Measurements from ENCODE around the gene LRP1-AS.

The LRP1-AS gene

DNA sequence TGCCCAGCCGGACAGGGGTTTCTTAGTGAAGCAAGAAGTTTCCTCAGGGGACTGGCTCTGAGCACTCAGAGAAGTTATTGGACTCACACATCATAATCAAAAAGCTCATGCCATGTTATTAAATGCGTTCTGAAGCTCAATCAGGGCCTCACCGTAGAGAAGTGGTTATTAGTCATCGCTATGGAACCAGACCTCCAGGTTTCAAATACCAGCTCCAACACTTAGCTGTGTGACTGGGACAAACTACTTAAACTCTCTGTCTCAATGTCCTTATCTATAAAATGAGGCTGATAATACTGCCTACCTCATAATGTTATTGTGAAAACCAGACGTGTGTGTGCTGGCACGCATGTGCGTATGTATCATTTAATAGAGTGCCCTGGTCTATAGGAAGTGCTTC lies 43.6 kb downstream of the LRP1-AS start:
- Histone ChIP-seq H3K4me2 (ENCODE audit: low read depth, low read length) (no peak overlapping the region), H3K27ac (ENCODE audit: low read length) (no peak overlapping the region), H3K4me1 (ENCODE audit: low read length) (no peaks in the 10 kb centered on the region), H2AFZ (ENCODE audit: low read length) (no peak overlapping the region), H3K36me3 (replicated peaks; ENCODE audit: insufficient read depth, low read length) (no peaks in the 10 kb centered on the region), H3K27me3 (replicated peaks; ENCODE audit: insufficient read depth, low read length) (no peaks in the 10 kb centered on the region), H3K9ac (ENCODE audit: low read length) (no peak overlapping the region), H4K20me1 (ENCODE audit: insufficient read depth, low read length) (no peaks in the 10 kb centered on the region), H3K79me2 (ENCODE audit: low read length) (no peaks in the 10 kb centered on the region), H3K9me3 (replicated peaks; ENCODE audit: insufficient read depth, low read length) (no peaks in the 10 kb centered on the region), H3K4me3 (ENCODE audit: low read length) (no peak overlapping the region), H3F3A (ENCODE audit: insufficient read depth, low read length) (no peaks in the 10 kb centered on the region), H3K9me2 (replicated peaks; ENCODE audit: insufficient read depth, low read length) (no peaks in the 10 kb centered on the region)
- TF ChIP-seq EZH2 (optimal IDR thresholded peaks at IDR 0.05; ENCODE audit: low read depth, low read length): no peak
- TF ChIP-seq, protein P1, sequence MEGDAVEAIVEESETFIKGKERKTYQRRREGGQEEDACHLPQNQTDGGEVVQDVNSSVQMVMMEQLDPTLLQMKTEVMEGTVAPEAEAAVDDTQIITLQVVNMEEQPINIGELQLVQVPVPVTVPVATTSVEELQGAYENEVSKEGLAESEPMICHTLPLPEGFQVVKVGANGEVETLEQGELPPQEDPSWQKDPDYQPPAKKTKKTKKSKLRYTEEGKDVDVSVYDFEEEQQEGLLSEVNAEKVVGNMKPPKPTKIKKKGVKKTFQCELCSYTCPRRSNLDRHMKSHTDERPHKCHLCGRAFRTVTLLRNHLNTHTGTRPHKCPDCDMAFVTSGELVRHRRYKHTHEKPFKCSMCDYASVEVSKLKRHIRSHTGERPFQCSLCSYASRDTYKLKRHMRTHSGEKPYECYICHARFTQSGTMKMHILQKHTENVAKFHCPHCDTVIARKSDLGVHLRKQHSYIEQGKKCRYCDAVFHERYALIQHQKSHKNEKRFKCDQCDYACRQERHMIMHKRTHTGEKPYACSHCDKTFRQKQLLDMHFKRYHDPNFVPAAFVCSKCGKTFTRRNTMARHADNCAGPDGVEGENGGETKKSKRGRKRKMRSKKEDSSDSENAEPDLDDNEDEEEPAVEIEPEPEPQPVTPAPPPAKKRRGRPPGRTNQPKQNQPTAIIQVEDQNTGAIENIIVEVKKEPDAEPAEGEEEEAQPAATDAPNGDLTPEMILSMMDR (IDR thresholded peaks at IDR 0.05; ENCODE audit: low read length): no peak
- TF ChIP-seq EZH2phosphoT487 (IDR thresholded peaks at IDR 0.05; ENCODE audit: low read length): no peak
- DNase-seq: no peak

DNA sequence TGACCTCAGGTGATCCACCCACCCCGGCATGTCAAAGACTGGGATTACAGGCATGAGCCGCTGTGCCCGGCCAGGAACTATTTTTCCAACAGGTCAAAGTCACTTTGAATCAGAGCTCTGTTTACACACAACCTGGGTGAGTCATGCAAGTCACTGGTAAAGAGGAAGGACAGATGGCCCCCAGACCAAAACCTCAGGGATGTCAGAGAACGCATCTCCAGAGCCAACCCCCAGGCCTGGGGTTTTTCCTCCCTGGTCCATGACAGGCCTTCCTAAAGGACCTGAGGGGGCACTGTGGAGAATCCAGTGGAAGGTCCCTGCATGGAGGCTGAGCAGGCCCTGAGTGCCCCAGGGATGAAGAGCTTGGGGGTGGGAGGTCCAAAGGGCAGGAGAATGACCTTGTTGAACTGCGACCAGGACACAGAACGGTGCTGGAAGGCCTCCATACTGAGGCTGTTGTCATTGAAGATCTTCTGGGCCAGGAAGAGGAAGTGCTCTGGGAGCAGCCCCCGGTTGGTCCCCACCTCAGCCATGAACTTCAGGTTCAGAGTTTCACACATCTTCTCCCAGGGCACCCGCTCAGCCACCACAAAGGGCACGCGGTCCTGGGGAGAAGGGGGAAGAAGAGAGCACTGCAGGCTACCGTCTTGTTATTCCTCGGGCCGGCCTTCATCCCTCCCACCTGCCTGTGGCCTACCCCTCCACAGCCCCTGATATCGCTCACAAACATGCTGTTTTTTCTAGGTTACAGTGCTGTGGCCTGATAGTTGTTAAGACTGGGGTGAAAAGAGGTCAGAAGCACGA lies 45.3 kb downstream of the LRP1-AS start:
- no peaks in the 10 kb centered on the region for H4K20me1 ChIP-seq (ENCODE audit: insufficient read depth, low read length)
- no peaks in the 10 kb centered on the region for H3K36me3 ChIP-seq (replicated peaks; ENCODE audit: insufficient read depth, low read length)

DNA sequence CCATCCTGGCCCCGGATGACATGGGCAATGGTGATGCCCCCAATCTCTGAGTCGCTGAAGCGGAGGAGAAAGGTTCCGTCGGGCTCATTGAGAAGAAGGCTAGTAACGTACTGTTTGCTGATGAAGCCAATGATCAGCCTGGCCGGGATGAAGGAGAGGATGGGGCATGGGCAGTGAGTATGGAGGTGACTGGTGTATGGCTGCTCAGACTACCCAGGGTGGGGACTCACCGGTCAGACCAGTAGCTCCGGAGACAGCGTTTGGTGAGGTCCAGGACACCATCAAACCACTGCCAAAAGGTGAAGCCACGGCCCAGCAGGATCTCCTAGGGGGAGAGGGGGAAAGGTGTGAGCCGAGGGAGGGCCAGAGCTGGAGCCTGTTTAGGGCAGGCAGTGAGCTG lies 47.7 kb downstream of the LRP1-AS start:
- TF ChIP-seq EZH2phosphoT487 (IDR thresholded peaks at IDR 0.05; ENCODE audit: low read length) (no peak), EZH2 (optimal IDR thresholded peaks at IDR 0.05; ENCODE audit: low read depth, low read length) (no peak)
- TF ChIP-seq, protein P1 (IDR thresholded peaks at IDR 0.05; ENCODE audit: low read length): no peak
- Histone ChIP-seq H3K9ac (ENCODE audit: low read length) (no peak overlapping the region), H3F3A (ENCODE audit: insufficient read depth, low read length) (no peaks in the 10 kb centered on the region), H4K20me1 (ENCODE audit: insufficient read depth, low read length) (no peaks in the 10 kb centered on the region), H3K27me3 (replicated peaks; ENCODE audit: insufficient read depth, low read length) (no peaks in the 10 kb centered on the region), H3K9me2 (replicated peaks; ENCODE audit: insufficient read depth, low read length) (no peaks in the 10 kb centered on the region), H2AFZ (ENCODE audit: low read length) (no peak overlapping the region), H3K9me3 (replicated peaks; ENCODE audit: insufficient read depth, low read length) (no peaks in the 10 kb centered on the region), H3K27ac (ENCODE audit: low read length) (no peak overlapping the region), H3K4me2 (ENCODE audit: low read depth, low read length) (no peak overlapping the region), H3K4me3 (ENCODE audit: low read length) (no peak overlapping the region), H3K4me1 (ENCODE audit: low read length) (no peaks in the 10 kb centered on the region), H3K79me2 (ENCODE audit: low read length) (no peaks in the 10 kb centered on the region), H3K36me3 (replicated peaks; ENCODE audit: insufficient read depth, low read length) (no peaks in the 10 kb centered on the region)
- no peak for DNase-seq

More for the DNA sequence above, 45.3 kb downstream of the LRP1-AS start:
- H3K4me1 ChIP-seq (ENCODE audit: low read length): no peaks in the 10 kb centered on the region
- H3F3A ChIP-seq (ENCODE audit: insufficient read depth, low read length): no peaks in the 10 kb centered on the region
- no peaks in the 10 kb centered on the region for H3K27me3 ChIP-seq (replicated peaks; ENCODE audit: insufficient read depth, low read length)
- H3K4me3 ChIP-seq (ENCODE audit: low read length): no peak overlapping the region
- TF ChIP-seq, protein P1 (IDR thresholded peaks at IDR 0.05; ENCODE audit: low read length): no peak
- no peak for TF ChIP-seq EZH2 (optimal IDR thresholded peaks at IDR 0.05; ENCODE audit: low read depth, low read length)
- TF ChIP-seq EZH2phosphoT487 (IDR thresholded peaks at IDR 0.05; ENCODE audit: low read length): no peak
- H3K27ac ChIP-seq (ENCODE audit: low read length): no peak overlapping the region
- no peak overlapping the region for H3K9ac ChIP-seq (ENCODE audit: low read length)
- H3K79me2 ChIP-seq (ENCODE audit: low read length): no peaks in the 10 kb centered on the region
- no peak overlapping the region for H3K4me2 ChIP-seq (ENCODE audit: low read depth, low read length)
- no peak overlapping the region for H2AFZ ChIP-seq (ENCODE audit: low read length)
- H3K9me3 ChIP-seq (replicated peaks; ENCODE audit: insufficient read depth, low read length): no peaks in the 10 kb centered on the region
- H3K9me2 ChIP-seq (replicated peaks; ENCODE audit: insufficient read depth, low read length): no peaks in the 10 kb centered on the region
- DNase-seq: no peak

Measured in MM.1S (cell line).